ENCODE measurements around the gene DTWD2.
"Not testable (repeated sequence)": the region's sequence is repeated elsewhere in the genome, so short reads cannot be mapped to it uniquely, and the experiment has no call there.

DTWD2 gene

DNA sequence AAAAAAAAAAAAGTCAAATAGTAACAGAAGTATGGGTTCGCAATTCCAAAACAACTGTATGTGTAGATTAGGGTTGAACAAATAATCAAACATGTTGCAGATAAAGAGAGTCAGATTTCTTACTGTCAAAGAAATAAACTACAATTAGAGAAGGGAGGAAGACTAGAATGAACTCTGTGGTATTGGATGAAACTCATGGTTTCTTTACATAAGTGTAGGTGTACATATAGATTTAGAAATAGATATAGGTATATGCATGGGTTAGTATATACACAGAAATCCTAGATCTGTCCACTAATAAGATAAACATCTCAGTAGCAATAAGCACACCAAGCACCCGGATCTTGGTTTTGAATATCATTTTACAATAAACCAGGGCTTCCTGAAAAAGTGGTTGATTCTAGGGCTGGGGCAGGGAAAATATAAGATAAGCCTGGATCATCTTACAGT lies 21.3 kb downstream of the DTWD2 start:
- no peak overlapping the region for H3K9ac ChIP-seq (ENCODE audit: low read depth, low read length)
- H3K4me3 ChIP-seq (ENCODE audit: low read length) = no peak overlapping the region

DNA sequence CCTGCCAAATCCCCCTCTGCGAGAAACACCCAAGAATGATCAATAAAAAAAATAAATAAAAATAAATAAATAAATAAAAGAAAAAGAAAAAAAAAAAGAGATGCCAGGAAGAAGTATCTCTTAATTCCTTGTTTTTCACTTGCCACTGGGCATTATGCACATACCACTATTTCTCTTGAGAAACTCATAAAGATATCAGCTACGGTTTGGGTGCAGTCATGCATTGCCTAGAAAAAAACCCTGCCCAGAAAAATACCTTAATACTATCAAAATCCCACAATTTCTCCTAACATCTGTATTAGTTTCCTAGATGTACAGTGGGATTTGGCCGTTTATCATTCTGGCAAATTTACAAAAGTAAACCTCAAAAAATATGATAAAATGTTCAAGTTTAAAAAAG lies 22.5 kb downstream of the DTWD2 start:
- H3K27me3 ChIP-seq (ENCODE audit: control insufficient read depth, insufficient read depth, low read length) = no peaks in the 10 kb centered on the region
- no peak overlapping the region for H3K9ac ChIP-seq (ENCODE audit: low read depth, low read length)
- no peak overlapping the region for H3K4me3 ChIP-seq (ENCODE audit: low read length)
- no peak overlapping the region for H3K4me2 ChIP-seq (ENCODE audit: low read length)
- no peaks in the 10 kb centered on the region for H3K9me3 ChIP-seq (replicated peaks; ENCODE audit: low read length)
- no peaks in the 10 kb centered on the region for H3K4me1 ChIP-seq (ENCODE audit: control insufficient read depth, insufficient read depth, low read length)
- no peaks in the 10 kb centered on the region for H3K36me3 ChIP-seq (ENCODE audit: insufficient read depth, low read length)

More for the DNA sequence above, 21.3 kb downstream of the DTWD2 start:
- no peaks in the 10 kb centered on the region for H3K9me3 ChIP-seq (replicated peaks; ENCODE audit: low read length)
- no peaks in the 10 kb centered on the region for H3K36me3 ChIP-seq (ENCODE audit: insufficient read depth, low read length)
- no peaks in the 10 kb centered on the region for H3K27me3 ChIP-seq (ENCODE audit: control insufficient read depth, insufficient read depth, low read length)
- no peaks in the 10 kb centered on the region for H3K4me1 ChIP-seq (ENCODE audit: control insufficient read depth, insufficient read depth, low read length)
- H3K4me2 ChIP-seq (ENCODE audit: low read length) = no peak overlapping the region

DNA sequence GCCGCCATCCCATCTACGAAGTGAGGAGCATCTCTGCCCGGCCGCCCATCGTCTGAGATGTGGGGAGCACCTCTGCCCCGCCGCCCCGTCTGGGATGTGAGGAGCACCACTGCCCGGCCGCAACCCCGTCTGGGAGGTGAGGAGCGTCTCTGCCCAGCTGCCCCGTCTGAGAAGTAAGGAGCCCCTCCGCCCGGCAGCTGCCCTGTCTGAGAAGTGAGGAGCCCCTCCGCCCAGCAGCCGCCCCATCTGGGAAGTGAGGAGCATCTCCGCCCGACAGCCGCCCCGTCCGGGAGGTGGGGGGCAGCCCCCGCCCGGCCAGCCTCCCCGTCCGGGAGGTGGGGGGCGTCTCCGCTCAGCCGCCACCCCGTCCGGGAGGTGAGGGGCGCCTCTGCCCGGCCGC lies 23.4 kb downstream of the DTWD2 start:
- H3K4me3 ChIP-seq (ENCODE audit: low read length); H3K9ac ChIP-seq (ENCODE audit: low read depth, low read length); H3K27me3 ChIP-seq (ENCODE audit: control insufficient read depth, insufficient read depth, low read length); H3K36me3 ChIP-seq (ENCODE audit: insufficient read depth, low read length); H3K4me1 ChIP-seq (ENCODE audit: control insufficient read depth, insufficient read depth, low read length); H3K9me3 ChIP-seq (replicated peaks; ENCODE audit: low read length); H3K4me2 ChIP-seq (ENCODE audit: low read length): not testable (repeated sequence)

DNA sequence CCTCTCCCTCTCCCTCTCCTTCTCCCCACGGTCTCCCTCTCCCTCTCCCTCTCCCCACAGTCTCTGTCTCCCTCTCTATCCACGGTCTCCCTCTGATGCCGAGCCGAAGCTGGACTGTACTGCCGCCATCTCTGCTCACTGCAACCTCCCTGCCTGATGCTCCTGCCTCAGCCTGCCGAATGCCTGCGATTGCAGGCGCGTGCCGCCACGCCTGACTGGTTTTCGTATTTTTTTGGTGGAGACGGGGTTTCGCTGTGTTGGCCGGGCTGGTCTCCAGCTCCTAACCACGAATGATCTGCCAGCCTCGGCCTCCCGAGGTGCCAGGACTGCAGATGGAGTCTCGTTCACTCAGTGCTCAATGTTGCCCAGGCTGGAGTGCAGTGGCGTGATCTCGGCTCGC lies 24.0 kb downstream of the DTWD2 start:
- not testable (repeated sequence) for H3K4me3 ChIP-seq (ENCODE audit: low read length); H3K9me3 ChIP-seq (replicated peaks; ENCODE audit: low read length); H3K36me3 ChIP-seq (ENCODE audit: insufficient read depth, low read length); H3K27me3 ChIP-seq (ENCODE audit: control insufficient read depth, insufficient read depth, low read length); H3K4me2 ChIP-seq (ENCODE audit: low read length); H3K4me1 ChIP-seq (ENCODE audit: control insufficient read depth, insufficient read depth, low read length); H3K9ac ChIP-seq (ENCODE audit: low read depth, low read length)

DNA sequence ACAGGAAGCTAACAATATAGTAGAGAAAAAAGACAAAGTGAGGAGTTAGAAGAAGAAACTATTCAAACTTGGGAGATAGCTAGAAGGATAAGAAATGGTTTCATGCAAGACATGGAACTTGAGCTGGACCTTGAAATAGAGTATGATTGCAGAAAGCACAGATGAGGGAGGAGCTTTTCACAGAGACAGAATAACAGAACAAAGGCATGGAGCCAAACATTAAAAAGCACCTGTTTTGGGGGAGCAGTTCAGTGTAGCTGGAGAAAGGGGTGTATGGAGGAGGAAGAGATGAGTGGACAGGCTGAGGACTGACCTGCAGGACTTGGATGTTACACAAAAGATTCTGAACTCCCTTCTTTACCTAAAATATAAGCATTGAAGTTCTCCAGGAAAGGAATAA lies 25.2 kb downstream of the DTWD2 start:
- H3K9ac ChIP-seq (ENCODE audit: low read depth, low read length) = no peak overlapping the region
- H3K4me3 ChIP-seq (ENCODE audit: low read length) = no peak overlapping the region
- H3K36me3 ChIP-seq (ENCODE audit: insufficient read depth, low read length) = no peaks in the 10 kb centered on the region
- no peak overlapping the region for H3K4me2 ChIP-seq (ENCODE audit: low read length)
- H3K9me3 ChIP-seq (replicated peaks; ENCODE audit: low read length) = no peaks in the 10 kb centered on the region
- no peaks in the 10 kb centered on the region for H3K27me3 ChIP-seq (ENCODE audit: control insufficient read depth, insufficient read depth, low read length)
- no peaks in the 10 kb centered on the region for H3K4me1 ChIP-seq (ENCODE audit: control insufficient read depth, insufficient read depth, low read length)

DNA sequence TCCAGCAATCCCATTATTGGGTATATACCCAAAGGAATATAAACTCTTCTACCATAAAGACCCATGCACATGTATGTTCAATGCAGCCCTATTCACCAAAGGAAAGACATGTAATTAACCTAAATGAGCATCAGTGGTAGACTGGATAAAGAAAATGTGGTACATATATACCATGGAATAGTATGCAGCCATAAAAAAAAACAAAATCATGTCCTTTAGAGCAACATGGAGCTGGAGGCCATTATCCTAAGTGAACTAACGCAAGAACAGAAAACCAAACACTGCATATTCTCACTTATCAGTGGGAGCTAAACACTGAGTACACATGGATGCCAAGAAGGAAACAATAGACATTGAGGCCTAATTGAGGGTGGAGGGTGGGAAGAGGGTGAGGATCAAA lies 27.8 kb downstream of the DTWD2 start:
- no peak overlapping the region for H3K4me3 ChIP-seq (ENCODE audit: low read length)
- H3K27me3 ChIP-seq (ENCODE audit: control insufficient read depth, insufficient read depth, low read length) = no peaks in the 10 kb centered on the region
- no peak overlapping the region for H3K9ac ChIP-seq (ENCODE audit: low read depth, low read length)
- H3K36me3 ChIP-seq (ENCODE audit: insufficient read depth, low read length) = no peaks in the 10 kb centered on the region
- H3K4me1 ChIP-seq (ENCODE audit: control insufficient read depth, insufficient read depth, low read length) = no peaks in the 10 kb centered on the region
- no peak overlapping the region for H3K4me2 ChIP-seq (ENCODE audit: low read length)
- no peaks in the 10 kb centered on the region for H3K9me3 ChIP-seq (replicated peaks; ENCODE audit: low read length)

DNA sequence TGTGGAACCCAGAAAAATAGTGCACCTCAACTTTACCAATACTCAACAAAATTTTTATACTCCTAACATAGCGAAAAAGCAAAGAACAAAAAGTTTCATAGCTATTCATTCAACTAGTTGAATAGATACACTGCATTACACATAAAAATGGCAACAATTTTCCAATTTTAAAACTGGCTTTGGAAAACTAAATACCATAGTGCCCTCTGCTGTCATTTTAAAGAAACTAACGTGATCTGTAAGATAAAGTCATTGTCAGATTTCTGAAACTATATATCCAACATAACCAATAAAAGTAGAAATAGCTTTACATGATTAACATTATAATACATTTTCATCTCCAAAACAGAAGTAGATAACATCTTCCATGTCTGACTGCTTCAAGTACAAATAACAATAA lies 31.6 kb downstream of the DTWD2 start:
- H3K4me3 ChIP-seq (ENCODE audit: low read length) = no peak overlapping the region
- no peaks in the 10 kb centered on the region for H3K27me3 ChIP-seq (ENCODE audit: control insufficient read depth, insufficient read depth, low read length)
- no peaks in the 10 kb centered on the region for H3K36me3 ChIP-seq (ENCODE audit: insufficient read depth, low read length)
- no peak overlapping the region for H3K4me2 ChIP-seq (ENCODE audit: low read length)
- H3K9ac ChIP-seq (ENCODE audit: low read depth, low read length) = no peak overlapping the region
- no peaks in the 10 kb centered on the region for H3K9me3 ChIP-seq (replicated peaks; ENCODE audit: low read length)
- H3K4me1 ChIP-seq (ENCODE audit: control insufficient read depth, insufficient read depth, low read length) = no peaks in the 10 kb centered on the region

DNA sequence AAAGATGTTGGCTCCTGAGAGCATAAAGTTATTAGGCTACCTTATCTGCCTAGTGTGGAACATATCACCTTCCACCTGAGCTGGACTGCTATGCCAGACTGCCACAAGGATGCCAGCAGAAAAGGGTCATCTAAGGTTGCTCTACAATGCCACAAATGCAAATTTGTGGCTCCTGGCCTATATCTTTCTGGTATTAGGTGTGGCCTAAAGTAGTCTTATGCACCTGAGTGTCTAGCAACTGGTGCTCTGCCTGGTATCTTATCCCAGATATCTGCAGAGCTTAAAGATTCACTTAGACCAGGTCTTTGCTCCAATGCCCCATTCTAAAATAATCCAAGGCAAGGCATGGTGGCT lies 34.7 kb downstream of the DTWD2 start:
- no peaks in the 10 kb centered on the region for H3K4me1 ChIP-seq (ENCODE audit: control insufficient read depth, insufficient read depth, low read length)

DNA sequence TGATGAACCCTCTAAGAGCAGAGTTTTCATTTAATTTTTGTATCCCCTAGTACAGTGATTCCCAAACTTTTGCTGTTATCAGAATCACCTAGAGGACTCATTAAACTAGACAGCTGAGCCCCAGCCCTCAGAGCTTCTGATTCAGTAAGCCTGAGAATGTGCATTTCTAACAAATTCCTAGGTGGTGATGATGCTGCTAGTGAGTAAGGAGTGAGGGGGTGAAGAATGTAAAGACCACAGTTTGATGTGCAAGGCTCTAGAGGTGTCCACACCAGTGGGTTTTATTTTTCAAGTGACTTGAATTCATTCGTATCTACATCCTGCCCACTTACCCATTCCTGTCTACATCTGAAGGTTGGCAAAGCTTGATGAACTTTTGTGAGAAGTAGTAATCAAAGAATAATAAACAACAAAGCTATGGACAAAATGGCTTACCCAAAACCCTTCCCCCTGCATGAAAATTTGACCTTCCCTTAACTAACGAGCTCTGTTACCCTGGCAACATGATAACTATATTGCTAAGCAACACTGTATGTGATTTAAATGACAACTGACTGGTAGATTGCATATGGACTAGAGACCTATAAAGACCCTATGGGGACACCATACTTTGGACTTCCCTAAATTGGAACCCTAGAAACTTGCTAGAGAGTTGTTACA lies 35.2 kb downstream of the DTWD2 start:
- no peaks in the 10 kb centered on the region for H3K36me3 ChIP-seq (ENCODE audit: insufficient read depth, low read length)
- no peaks in the 10 kb centered on the region for H3K27me3 ChIP-seq (ENCODE audit: control insufficient read depth, insufficient read depth, low read length)
- H3K4me2 ChIP-seq (ENCODE audit: low read length) = no peak overlapping the region
- no peaks in the 10 kb centered on the region for H3K4me1 ChIP-seq (ENCODE audit: control insufficient read depth, insufficient read depth, low read length)
- no peaks in the 10 kb centered on the region for H3K9me3 ChIP-seq (replicated peaks; ENCODE audit: low read length)
- H3K4me3 ChIP-seq (ENCODE audit: low read length) = no peak overlapping the region
- no peak overlapping the region for H3K9ac ChIP-seq (ENCODE audit: low read depth, low read length)

More for the DNA sequence above, 34.7 kb downstream of the DTWD2 start:
- H3K4me3 ChIP-seq (ENCODE audit: low read length) = no peak overlapping the region
- H3K27me3 ChIP-seq (ENCODE audit: control insufficient read depth, insufficient read depth, low read length) = no peaks in the 10 kb centered on the region
- H3K36me3 ChIP-seq (ENCODE audit: insufficient read depth, low read length) = no peaks in the 10 kb centered on the region
- H3K9ac ChIP-seq (ENCODE audit: low read depth, low read length) = no peak overlapping the region
- no peak overlapping the region for H3K4me2 ChIP-seq (ENCODE audit: low read length)
- H3K9me3 ChIP-seq (replicated peaks; ENCODE audit: low read length) = no peaks in the 10 kb centered on the region

DNA sequence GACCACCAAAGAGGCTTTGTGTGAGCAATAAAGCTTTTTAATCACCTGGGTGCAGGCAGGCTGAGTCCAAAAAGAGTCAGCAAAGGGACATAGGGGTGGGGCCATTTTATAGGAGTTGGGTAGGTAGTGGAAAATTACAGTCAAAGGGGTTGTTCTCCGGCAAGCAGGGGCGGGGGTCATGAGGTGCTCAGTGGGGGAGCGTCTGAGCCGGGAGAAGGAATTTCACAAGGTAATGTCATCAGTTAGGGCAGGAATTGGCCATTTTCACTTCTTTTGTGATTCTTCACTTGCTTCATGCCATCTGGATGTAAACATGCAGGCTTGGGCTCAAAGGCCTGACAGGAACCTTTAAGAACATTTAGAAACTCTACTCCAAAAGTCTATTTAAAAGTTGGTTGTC lies 36.0 kb downstream of the DTWD2 start:
- H3K9ac ChIP-seq (ENCODE audit: low read depth, low read length); H3K4me3 ChIP-seq (ENCODE audit: low read length); H3K4me1 ChIP-seq (ENCODE audit: control insufficient read depth, insufficient read depth, low read length); H3K27me3 ChIP-seq (ENCODE audit: control insufficient read depth, insufficient read depth, low read length); H3K4me2 ChIP-seq (ENCODE audit: low read length); H3K36me3 ChIP-seq (ENCODE audit: insufficient read depth, low read length); H3K9me3 ChIP-seq (replicated peaks; ENCODE audit: low read length): not testable (repeated sequence)

DNA sequence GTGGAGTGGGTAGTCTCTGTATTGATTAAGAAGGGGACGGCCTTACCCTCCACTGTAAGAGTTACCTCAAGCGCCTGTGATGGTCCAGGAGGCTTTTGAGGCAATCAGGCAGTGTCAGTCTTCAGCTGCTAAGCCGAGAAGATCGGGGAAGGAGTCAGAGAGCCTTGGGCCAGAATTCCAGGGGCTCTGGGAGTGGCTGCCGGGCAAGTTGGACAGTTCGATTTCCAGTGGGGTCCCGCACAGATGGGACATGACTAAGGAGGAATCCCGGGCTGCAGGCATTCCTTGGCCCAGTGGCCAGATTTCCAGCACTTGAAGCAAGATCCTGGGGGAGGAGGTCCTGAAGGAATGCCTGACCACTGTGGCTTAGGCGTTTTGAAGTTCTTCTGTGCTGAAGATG lies 38.0 kb downstream of the DTWD2 start:
- H3K4me3 ChIP-seq (ENCODE audit: low read length); H3K36me3 ChIP-seq (ENCODE audit: insufficient read depth, low read length); H3K9me3 ChIP-seq (replicated peaks; ENCODE audit: low read length); H3K4me2 ChIP-seq (ENCODE audit: low read length); H3K4me1 ChIP-seq (ENCODE audit: control insufficient read depth, insufficient read depth, low read length); H3K9ac ChIP-seq (ENCODE audit: low read depth, low read length); H3K27me3 ChIP-seq (ENCODE audit: control insufficient read depth, insufficient read depth, low read length): not testable (repeated sequence)

DNA sequence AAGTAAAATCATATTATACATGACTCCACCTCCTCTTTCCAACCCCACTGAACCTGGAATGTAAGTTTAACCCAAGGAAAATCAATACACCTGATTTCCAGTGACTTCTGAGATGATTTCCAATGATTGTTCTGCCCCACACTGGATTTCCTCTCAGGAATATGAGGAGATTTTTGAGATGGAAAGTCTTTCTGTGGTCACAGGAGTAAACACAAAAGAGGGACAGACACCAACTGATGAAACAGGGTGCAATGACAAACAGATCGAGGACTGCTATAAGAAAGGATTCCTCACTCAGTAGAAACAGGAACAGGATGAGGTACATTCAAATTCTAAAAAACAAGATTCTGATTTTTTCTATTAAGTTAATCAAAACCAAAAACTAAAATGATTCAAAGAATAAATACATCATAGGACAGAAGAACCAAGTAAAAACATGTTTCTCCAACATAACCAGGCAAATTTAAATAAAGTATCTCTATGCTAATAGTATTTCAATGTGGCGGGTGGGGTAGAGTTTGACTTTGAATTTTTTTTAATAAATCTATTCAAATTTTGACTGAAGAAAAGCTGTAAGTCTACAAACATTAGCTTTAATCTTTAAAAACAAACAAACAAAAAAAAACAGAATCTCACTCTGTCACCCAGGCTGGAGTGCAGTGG lies 42.1 kb downstream of the DTWD2 start:
- Histone ChIP-seq H3K4me2 (ENCODE audit: low read length) (no peak overlapping the region), H3K36me3 (ENCODE audit: insufficient read depth, low read length) (no peaks in the 10 kb centered on the region), H3K9me3 (replicated peaks; ENCODE audit: low read length) (no peaks in the 10 kb centered on the region), H3K9ac (ENCODE audit: low read depth, low read length) (no peak overlapping the region), H3K4me1 (ENCODE audit: control insufficient read depth, insufficient read depth, low read length) (no peaks in the 10 kb centered on the region), H3K4me3 (ENCODE audit: low read length) (no peak overlapping the region), H3K27me3 (ENCODE audit: control insufficient read depth, insufficient read depth, low read length) (no peaks in the 10 kb centered on the region)

Measured in skeletal muscle satellite cell (primary cell).